VCaP (cell line): ENCODE results near the gene LIN7C.

Experiments used
- H3K27ac ChIP-seq: fragments of 450-650 bp; 2 replicates; pipeline ENCODE4 v1.5.1; 2017
- TF ChIP-seq, protein P1 (sequence below): fragments of 450-650 bp; conservative IDR thresholded peaks from 2 replicates; pipeline ENCODE4 v1.5.1; 2017; ENCODE audit warnings: mild to moderate bottlenecking, moderate library complexity

The LIN7C gene

DNA sequence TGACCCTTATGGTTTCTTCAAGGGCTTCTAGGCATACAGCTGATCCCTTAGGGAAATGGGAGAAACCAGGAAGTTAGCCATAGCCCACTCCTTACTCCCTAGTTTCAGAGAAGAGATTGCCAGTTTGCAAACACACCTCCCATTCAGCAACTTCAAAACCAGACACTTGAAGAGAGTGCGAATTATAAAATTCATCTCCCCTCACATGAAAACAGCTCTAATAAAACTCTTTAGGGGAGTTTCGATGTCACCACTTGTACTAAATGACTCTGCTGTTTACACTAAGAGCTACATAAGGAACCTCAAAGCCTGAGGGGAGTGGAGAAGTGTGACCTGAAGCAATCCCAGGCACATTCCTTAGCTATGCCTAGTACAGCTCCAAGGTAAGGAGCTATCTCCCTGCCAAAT lies 42.3 kb downstream of the LIN7C start:
- peak overlapping the region; percentile 23; the same call in 1 of the 2 replicates for H3K27ac ChIP-seq
- TF ChIP-seq, protein P1, sequence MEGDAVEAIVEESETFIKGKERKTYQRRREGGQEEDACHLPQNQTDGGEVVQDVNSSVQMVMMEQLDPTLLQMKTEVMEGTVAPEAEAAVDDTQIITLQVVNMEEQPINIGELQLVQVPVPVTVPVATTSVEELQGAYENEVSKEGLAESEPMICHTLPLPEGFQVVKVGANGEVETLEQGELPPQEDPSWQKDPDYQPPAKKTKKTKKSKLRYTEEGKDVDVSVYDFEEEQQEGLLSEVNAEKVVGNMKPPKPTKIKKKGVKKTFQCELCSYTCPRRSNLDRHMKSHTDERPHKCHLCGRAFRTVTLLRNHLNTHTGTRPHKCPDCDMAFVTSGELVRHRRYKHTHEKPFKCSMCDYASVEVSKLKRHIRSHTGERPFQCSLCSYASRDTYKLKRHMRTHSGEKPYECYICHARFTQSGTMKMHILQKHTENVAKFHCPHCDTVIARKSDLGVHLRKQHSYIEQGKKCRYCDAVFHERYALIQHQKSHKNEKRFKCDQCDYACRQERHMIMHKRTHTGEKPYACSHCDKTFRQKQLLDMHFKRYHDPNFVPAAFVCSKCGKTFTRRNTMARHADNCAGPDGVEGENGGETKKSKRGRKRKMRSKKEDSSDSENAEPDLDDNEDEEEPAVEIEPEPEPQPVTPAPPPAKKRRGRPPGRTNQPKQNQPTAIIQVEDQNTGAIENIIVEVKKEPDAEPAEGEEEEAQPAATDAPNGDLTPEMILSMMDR = no peak

GRCh38 chr11:27462543-27462942 lies 44.0 kb downstream of the LIN7C start:
- TF ChIP-seq, protein P1 = no peak
- no peak overlapping the region for H3K27ac ChIP-seq

DNA sequence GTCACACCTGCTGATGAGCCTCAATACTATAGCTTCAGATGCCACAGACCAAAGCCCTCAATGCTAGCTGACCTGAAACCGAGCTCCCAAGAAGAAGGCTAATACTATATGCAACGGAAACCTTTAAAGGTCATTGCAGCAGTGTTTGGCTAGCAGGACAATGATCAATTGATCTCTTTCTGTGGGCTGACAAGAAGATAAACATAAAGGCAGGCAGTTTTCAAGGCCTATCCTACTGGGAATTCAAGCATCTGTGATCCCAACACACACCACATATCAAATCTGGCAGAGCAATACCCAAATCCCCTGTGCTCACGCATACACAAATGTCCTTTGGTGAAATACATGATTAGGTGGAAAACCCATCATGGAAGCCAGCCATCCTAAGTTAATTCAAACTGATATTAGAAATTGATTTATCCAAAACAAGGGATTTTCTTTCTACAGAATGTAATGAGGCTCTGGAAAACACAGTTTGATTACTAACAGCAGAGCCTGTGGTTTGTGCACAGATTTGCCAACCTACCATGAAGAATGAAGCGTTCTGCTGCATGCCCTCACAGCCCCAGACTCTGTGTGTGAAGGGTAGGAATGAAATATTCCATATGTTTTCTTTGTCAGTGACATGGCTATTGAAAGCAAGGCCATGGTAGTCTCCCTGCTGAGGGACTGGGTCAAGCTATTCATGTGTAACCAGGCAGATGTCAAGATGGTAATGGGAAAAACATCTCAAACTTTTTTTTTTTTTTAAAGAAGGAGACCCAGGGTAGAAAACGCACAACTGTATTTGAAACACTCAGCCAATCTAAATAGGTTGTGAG lies 46.2 kb downstream of the LIN7C start:
- TF ChIP-seq, protein P1 = no peak
- H3K27ac ChIP-seq = no peak overlapping the region

- TF ChIP-seq, protein P1 = no peak
- no peak overlapping the region for H3K27ac ChIP-seq
Observed at GRCh38 chr11:27459191-27459590, 47.4 kb downstream of the LIN7C start.

DNA sequence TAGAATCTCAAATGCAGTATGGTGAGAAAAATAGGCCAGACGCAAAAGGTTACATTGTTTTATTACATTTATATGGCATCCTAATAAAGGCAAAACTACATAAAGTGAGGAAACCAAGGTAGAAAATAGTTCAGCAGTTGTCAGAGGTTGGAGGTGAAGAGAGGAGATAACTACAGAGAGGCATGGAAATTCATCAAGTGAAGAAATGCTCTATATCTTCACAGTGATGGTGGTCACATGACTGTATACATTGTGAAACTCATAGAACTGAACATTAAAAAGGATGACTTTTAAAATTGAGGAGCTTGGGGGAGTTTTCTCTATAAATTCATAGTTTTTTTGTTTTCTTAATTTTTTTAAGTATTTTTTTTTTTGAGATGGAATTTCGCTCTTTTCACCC lies 48.4 kb downstream of the LIN7C start:
- TF ChIP-seq, protein P1 = no peak
- H3K27ac ChIP-seq = peak overlapping the region; percentile 72; the same call in 1 of the 2 replicates

DNA sequence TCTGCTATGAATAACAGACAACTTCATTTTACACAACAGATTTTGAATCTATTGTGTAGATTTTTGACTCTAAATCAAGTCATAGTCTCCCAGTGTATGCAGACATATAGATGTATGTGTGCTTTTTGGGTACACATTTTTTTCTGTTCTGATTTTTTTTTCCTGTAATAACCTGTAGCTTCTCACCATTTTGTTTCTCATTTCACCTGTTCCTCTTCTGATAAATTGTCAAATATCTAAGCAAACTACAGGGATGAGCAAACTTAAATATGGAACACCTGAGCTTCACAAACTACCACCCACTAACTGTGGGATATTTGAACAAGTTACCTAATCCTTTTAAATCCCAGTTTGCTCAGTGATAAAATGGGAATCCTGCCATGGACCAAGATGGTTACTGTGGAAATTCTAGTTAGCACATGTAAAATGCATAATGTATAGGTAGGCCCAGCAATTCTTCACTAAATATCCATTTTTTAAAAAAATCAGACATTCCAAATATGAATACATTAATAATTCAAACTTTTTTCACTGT lies 49.7 kb downstream of the LIN7C start:
- TF ChIP-seq, protein P1 = no peak
- H3K27ac ChIP-seq = peak overlapping the region; percentile 72

GRCh38 chr11:27456140-27456794 lies 50.3 kb downstream of the LIN7C start:
- TF ChIP-seq, protein P1 = no peak
- peak overlapping the region; percentile 72 for H3K27ac ChIP-seq
